Hepatocyte (in vitro differentiated cells): ENCODE data around the gene NBAS. TPM values are rescaled to one million over a fixed set of nuclear protein-coding genes. Genes with fewer than 3 reads are reported as not detected.

Experiments
- DNase-seq: peaks from one replicate; pipeline ENCODE4 v3.0.0-alpha.2; 2016; ENCODE audit warnings: low spot score
- H2AFZ ChIP-seq: fragments of 200-600 bp; sonication (generic); 2 replicates; pipeline ENCODE4 v1.6.0; 2016; ENCODE audit warnings: antibody characterized with exemption, mild to moderate bottlenecking
- H3K27ac ChIP-seq: fragments of 200-600 bp; sonication (generic); 2 replicates; pipeline ENCODE4 v1.5.1; 2016; ENCODE audit warnings: mild to moderate bottlenecking
- H3K27me3 ChIP-seq: fragments of 200-600 bp; sonication (generic); 2 replicates; pipeline ENCODE4 v1.6.1; 2016
- H3K36me3 ChIP-seq: fragments of 200-600 bp; sonication (generic); replicated peaks from 2 replicates; pipeline ENCODE4 v1.5.1; 2016; ENCODE audit warnings: low read depth; ENCODE audit not compliant: insufficient read depth
- H3K4me1 ChIP-seq: fragments of 200-600 bp; sonication (generic); 2 replicates; pipeline ENCODE4 v1.5.1; 2016; ENCODE audit warnings: mild to moderate bottlenecking, moderate library complexity; ENCODE audit not compliant: insufficient read depth
- H3K4me2 ChIP-seq: fragments of 200-600 bp; sonication (generic); 2 replicates; pipeline ENCODE4 v1.6.0; 2016
- H3K4me3 ChIP-seq: fragments of 200-600 bp; sonication (generic); 2 replicates; pipeline ENCODE4 v1.5.1; 2016; ENCODE audit warnings: mild to moderate bottlenecking
- H3K79me2 ChIP-seq: fragments of 200-600 bp; sonication (generic); 2 replicates; pipeline ENCODE4 v1.6.0; 2017; ENCODE audit warnings: mild to moderate bottlenecking
- H3K9me2 ChIP-seq: fragments of 200-600 bp; sonication (generic); replicated peaks from 2 replicates; pipeline ENCODE4 v1.6.0; 2017; ENCODE audit warnings: mild to moderate bottlenecking; ENCODE audit not compliant: insufficient read depth
- H3K9me3 ChIP-seq: fragments of 200-600 bp; sonication (generic); 2 replicates; pipeline ENCODE4 v1.5.1; 2016; ENCODE audit warnings: low read depth, mild to moderate bottlenecking
- H4K20me1 ChIP-seq: fragments of 200-600 bp; sonication (generic); 2 replicates; pipeline ENCODE4 v1.6.0; 2016; ENCODE audit warnings: mild to moderate bottlenecking; ENCODE audit not compliant: insufficient read depth, poor library complexity, severe bottlenecking
- CTCF ChIP-seq: fragments of 200-600 bp; sonication (generic); IDR thresholded peaks from 2 replicates; pipeline ENCODE4 v1.5.1; 2016; ENCODE audit warnings: antibody characterized with exemption, mild to moderate bottlenecking; ENCODE audit not compliant: poor library complexity
- EZH2 ChIP-seq: fragments of 200-600 bp; sonication (generic); IDR thresholded peaks from 2 replicates; pipeline ENCODE4 v1.6.1; 2016; ENCODE audit warnings: antibody characterized with exemption, mild to moderate bottlenecking, borderline replicate concordance
- EZH2phosphoT487 ChIP-seq: fragments of 200-600 bp; sonication (generic); IDR thresholded peaks from one replicate; pipeline ENCODE4 v1.6.1; 2018; ENCODE audit warnings: antibody characterized with exemption, mild to moderate bottlenecking, low read depth, moderate library complexity; ENCODE audit not compliant: unreplicated experiment, severe bottlenecking
- WGBS: methylation state at CpG from one replicate; pipeline ENCODE4 v1.1.6; 2016; ENCODE audit warnings: low lambda C conversion rate; ENCODE audit errors: missing lambda C conversion rate; 5-methylcytosine and 5-hydroxymethylcytosine counted together
- polyA plus RNA-seq: library from polyadenylated mRNA; unstranded; fragments of >200 nt; fragmentation: Nextera tagmentation; extraction: Ambion mirVana; gene quantifications from 2 replicates; pipeline ENCODE4 v1.2.1, GENCODE V29; 2016
- total RNA-seq: library from RNA; depleted of rRNA; stranded (reverse); fragments of >200 nt; gene quantifications from 2 replicates; pipeline ENCODE4 v1.2.3, GENCODE V29; 2014

Gene NBAS
- total and polyA plus RNA-seq, 2 experiments from 2014 or later, result 20.8 to 47.2 TPM

- Histone ChIP-seq H3K27me3 (no peaks in the 10 kb centered on the region), H3K9me3 (no peaks in the 10 kb centered on the region), H3K79me2 (no peaks in the 10 kb centered on the region), H2AFZ (no peak overlapping the region), H3K4me1 (no peaks in the 10 kb centered on the region), H3K9me2 (no peaks in the 10 kb centered on the region), H3K4me3 (no peak overlapping the region), H3K36me3 (no peaks in the 10 kb centered on the region), H3K27ac (no peak overlapping the region), H3K4me2 (no peak overlapping the region), H4K20me1 (no peaks in the 10 kb centered on the region)
- 96% methylated on average over 1 of the region's 1 CpG for WGBS
- DNase-seq, result no peak
- TF ChIP-seq CTCF, result no peak
- TF ChIP-seq EZH2phosphoT487, result no peak
- no peak for TF ChIP-seq EZH2
Measured at GRCh38 chr2:15399241-15399640, 161.9 kb downstream of the NBAS start.

- Histone ChIP-seq H3K4me2 (no peak overlapping the region), H2AFZ (no peak overlapping the region), H3K4me1 (no peaks in the 10 kb centered on the region), H3K36me3 (no peaks in the 10 kb centered on the region), H3K27ac (no peak overlapping the region), H3K9me3 (no peaks in the 10 kb centered on the region), H3K9me2 (no peaks in the 10 kb centered on the region), H3K4me3 (no peak overlapping the region), H4K20me1 (no peaks in the 10 kb centered on the region), H3K27me3 (no peaks in the 10 kb centered on the region), H3K79me2 (no peaks in the 10 kb centered on the region)
- WGBS, result 39% methylated on average over 1 of the region's 1 CpG
- DNase-seq, result no peak
- TF ChIP-seq EZH2 (no peak), EZH2phosphoT487 (no peak), CTCF (no peak)
Measured at GRCh38 chr2:15391751-15392150, 169.4 kb downstream of the NBAS start.

- no peaks in the 10 kb centered on the region for H4K20me1 ChIP-seq
- H3K9me2 ChIP-seq, result no peaks in the 10 kb centered on the region
- DNase-seq, result no peak
- H3K4me1 ChIP-seq, result no peaks in the 10 kb centered on the region
- no peak overlapping the region for H3K4me3 ChIP-seq
- H3K36me3 ChIP-seq, result no peaks in the 10 kb centered on the region
- no peak for TF ChIP-seq EZH2phosphoT487
- no peak for TF ChIP-seq EZH2
- no peak for TF ChIP-seq CTCF
- 44% methylated on average over 3 of the region's 3 CpGs for WGBS
- no peak overlapping the region for H3K4me2 ChIP-seq
- H3K9me3 ChIP-seq, result no peaks in the 10 kb centered on the region
- no peaks in the 10 kb centered on the region for H3K79me2 ChIP-seq
- no peak overlapping the region for H2AFZ ChIP-seq
- no peak overlapping the region for H3K27ac ChIP-seq
- no peaks in the 10 kb centered on the region for H3K27me3 ChIP-seq
Measured at GRCh38 chr2:15389895-15390294, 171.2 kb downstream of the NBAS start.

- H3K36me3 ChIP-seq, result no peaks in the 10 kb centered on the region
- no peaks in the 10 kb centered on the region for H3K4me1 ChIP-seq
- H3K9me2 ChIP-seq, result no peaks in the 10 kb centered on the region
- H4K20me1 ChIP-seq, result no peaks in the 10 kb centered on the region
- no peak overlapping the region for H3K4me3 ChIP-seq
- no peak overlapping the region for H3K4me2 ChIP-seq
- H3K27ac ChIP-seq, result no peak overlapping the region
- no peak overlapping the region for H2AFZ ChIP-seq
- H3K79me2 ChIP-seq, result no peaks in the 10 kb centered on the region
- 92% methylated on average over 1 of the region's 1 CpG for WGBS
- no peak for DNase-seq
- H3K9me3 ChIP-seq, result no peaks in the 10 kb centered on the region
- H3K27me3 ChIP-seq, result no peaks in the 10 kb centered on the region
- no peak for TF ChIP-seq EZH2phosphoT487
- no peak for TF ChIP-seq EZH2
- TF ChIP-seq CTCF, result no peak
Measured at GRCh38 chr2:15389326-15389700, 171.8 kb downstream of the NBAS start.
